Measurements from ENCODE around the gene PEAK1.

GRCh38 chr15:77347197-77347596 is 72.7 kb downstream of the PEAK1 start:
- TF ChIP-seq EZH2 (IDR thresholded peaks at IDR 0.05; ENCODE audit: borderline replicate concordance, low read depth, low read length) (no peak), MTF1 (CRISPR knock-in tag; IDR thresholded peaks at IDR 0.05; ENCODE audit: borderline replicate concordance) (no peak), CTCF (IDR thresholded peaks at IDR 0.05 in 2 of 3, conservative IDR thresholded peaks at IDR 0.05 in 1 of 3; ENCODE audit: insufficient read depth in 2 of 3, low read depth in 1 of 3, low read length in 3 of 3) (no peak), JUN (IDR thresholded peaks at IDR 0.05; ENCODE audit: borderline replicate concordance, low read depth, low read length) (no peak), JUN (CRISPR knock-in tag; IDR thresholded peaks at IDR 0.05; ENCODE audit: borderline replicate concordance) (no peak), MAZ (CRISPR knock-in tag; conservative IDR thresholded peaks at IDR 0.05 in 1 of 2, IDR thresholded peaks at IDR 0.05 in 1 of 2) (no peak), L3MBTL2 (IDR thresholded peaks at IDR 0.05) (no peak), FOXK1 (CRISPR knock-in tag; IDR thresholded peaks at IDR 0.05; ENCODE audit: borderline replicate concordance) (no peak), POLR2AphosphoS5 (IDR thresholded peaks at IDR 0.05; ENCODE audit: control insufficient read depth, insufficient read depth, low read depth, low read length) (no peak), CCAR2 (IDR thresholded peaks at IDR 0.05; ENCODE audit: low read depth, low read length) (no peak)
- TF ChIP-seq, protein P1, sequence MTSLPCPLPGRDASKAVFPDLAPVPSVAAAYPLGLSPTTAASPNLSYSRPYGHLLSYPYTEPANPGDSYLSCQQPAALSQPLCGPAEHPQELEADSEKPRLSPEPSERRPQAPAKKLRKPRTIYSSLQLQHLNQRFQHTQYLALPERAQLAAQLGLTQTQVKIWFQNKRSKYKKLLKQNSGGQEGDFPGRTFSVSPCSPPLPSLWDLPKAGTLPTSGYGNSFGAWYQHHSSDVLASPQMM (CRISPR knock-in tag; IDR thresholded peaks at IDR 0.05): no peak
- TF ChIP-seq, protein P2, sequence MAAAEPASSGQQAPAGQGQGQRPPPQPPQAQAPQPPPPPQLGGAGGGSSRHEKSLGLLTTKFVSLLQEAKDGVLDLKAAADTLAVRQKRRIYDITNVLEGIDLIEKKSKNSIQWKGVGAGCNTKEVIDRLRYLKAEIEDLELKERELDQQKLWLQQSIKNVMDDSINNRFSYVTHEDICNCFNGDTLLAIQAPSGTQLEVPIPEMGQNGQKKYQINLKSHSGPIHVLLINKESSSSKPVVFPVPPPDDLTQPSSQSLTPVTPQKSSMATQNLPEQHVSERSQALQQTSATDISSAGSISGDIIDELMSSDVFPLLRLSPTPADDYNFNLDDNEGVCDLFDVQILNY (CRISPR knock-in tag; IDR thresholded peaks at IDR 0.05): no peak
- TF ChIP-seq, protein P3, sequence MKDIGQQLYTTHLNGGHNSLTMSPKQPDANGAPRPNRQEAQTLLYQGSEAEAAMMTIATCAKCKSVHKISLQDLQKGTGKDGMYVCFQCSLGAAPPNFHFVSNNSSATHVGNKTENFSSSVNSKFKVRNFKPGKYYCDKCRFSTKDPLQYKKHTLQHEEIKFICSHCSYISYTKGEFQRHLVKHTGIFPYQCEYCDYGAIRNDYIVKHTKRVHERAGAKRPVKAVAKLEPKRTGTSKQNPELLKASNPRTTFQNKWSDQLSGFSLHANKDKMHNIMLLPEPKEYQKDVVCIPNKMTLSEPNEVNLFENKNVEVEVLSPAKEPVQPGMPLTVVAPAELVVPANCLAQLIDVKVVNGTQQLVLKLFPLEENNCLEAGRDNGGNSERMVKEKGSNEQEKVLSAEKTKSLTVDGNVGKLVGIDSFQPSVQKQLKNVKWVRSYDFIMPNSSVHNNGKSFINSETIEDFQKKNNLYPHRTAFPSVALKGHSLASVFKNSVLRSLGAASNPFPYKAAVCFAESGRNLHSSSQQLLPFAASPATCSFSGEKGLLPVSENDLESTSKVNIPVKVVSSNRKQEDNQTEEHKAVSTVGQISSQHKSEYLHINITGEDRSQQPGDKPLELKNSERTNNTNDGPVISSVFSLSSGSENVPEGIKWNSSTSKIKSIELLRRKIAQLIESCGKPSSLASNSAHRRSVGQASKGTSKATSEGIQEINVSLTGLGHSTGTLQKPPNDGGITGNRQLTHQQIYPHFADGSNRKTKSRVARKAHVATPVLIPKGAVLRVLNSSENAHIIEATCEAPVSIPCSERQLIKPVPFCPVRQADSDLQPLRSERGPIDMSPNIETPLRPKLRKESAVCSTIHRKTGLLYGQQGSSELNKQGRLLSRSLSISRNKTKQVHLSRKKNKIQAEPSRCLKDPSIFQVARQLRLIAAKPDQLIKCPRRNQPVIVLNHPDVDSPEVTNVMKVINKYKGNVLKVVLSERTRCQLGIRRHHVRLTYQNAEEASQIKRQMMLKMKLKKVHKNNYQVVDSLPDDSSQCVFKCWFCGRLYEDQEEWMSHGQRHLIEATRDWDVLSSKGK (CRISPR knock-in tag; IDR thresholded peaks at IDR 0.05): no peak

All from K562 (cell line).